ENCODE measurements around the gene C20orf204. TPM values are rescaled to one million over a fixed set of nuclear protein-coding genes. Genes with fewer than 3 reads are reported as not detected.

Gene C20orf204
- total and polyA plus RNA-seq, 10 of the 15 experiments (the other 5 are each of a cell fraction or from before 2014, with no cell fraction given) = 0.24 to 56.0 (median 12.4) TPM

- TF ChIP-seq ZNF687 (IDR thresholded peaks at IDR 0.05) (no peak), CBX3 (IDR thresholded peaks at IDR 0.05; ENCODE audit: borderline replicate concordance, low read depth) (no peak), PAX8 (IDR thresholded peaks at IDR 0.05) (no peak), BHLHE40 (IDR thresholded peaks at IDR 0.05; ENCODE audit: borderline replicate concordance in 1 of 2, low read depth in 2 of 2, low read length in 1 of 2) (no peak), HDAC2 (IDR thresholded peaks at IDR 0.05) (no peak), POLR2AphosphoS2 (IDR thresholded peaks at IDR 0.05; ENCODE audit: low read depth, low read length) (no peak; the same call in 1 of the 2 replicates), HSF1 (IDR thresholded peaks at IDR 0.05; ENCODE audit: low read depth, low read length) (no peak), EP300 (IDR thresholded peaks at IDR 0.05; ENCODE audit: borderline replicate concordance in 1 of 2, control insufficient read depth in 1 of 2, low read depth in 2 of 2, low read length in 2 of 2) (no peak), ZBTB11 (CRISPR knock-in tag; IDR thresholded peaks at IDR 0.05) (no peak), ATF7 (IDR thresholded peaks at IDR 0.05; ENCODE audit: low read depth) (peak; percentile 81), BRCA1 (IDR thresholded peaks at IDR 0.05; ENCODE audit: low read depth, low read length) (no peak), SUPT20H (IDR thresholded peaks at IDR 0.05; ENCODE audit: borderline replicate concordance, control insufficient read depth, low read depth, low read length) (no peak), ZNF24 (IDR thresholded peaks at IDR 0.05) (no peak), STAT3 (IDR thresholded peaks at IDR 0.05; ENCODE audit: low read depth, low read length) (no peak), TCF3 (IDR thresholded peaks at IDR 0.05; ENCODE audit: borderline replicate concordance, insufficient read depth, low read depth, low read length) (no peak), POU2F2 (IDR thresholded peaks at IDR 0.05; ENCODE audit: borderline replicate concordance, low read depth, low read length) (no peak), CHD1 (IDR thresholded peaks at IDR 0.05; ENCODE audit: low read depth, low read length) (no peak), ZBTB40 (IDR thresholded peaks at IDR 0.05; ENCODE audit: borderline replicate concordance) (no peak)
Observed at GRCh38 chr20:64065974-64066343, 30.0 kb downstream of the C20orf204 start (continued).

Data from GM12878 (cell line).